ENCODE measurements around the gene SETBP1.

DNA sequence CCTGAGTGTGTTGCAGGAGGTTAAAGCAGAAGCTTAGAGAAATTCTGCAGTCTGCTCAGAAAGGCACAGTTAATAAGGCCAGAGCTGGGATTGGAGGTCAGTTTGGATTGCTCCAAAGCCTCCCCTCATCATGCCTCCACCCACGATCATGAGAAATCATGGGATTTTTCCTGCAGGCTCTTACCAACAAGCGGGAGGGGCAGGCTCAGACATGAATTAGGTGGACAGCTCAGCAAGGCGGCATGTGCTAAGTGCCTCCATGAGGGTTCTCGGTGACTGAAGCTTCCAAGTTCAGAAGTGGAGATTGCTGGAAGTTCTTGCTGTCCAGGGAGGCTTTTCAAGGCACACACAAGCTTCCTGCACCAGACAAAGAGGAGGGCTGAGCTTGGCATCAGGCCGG, 163.8 kb downstream of the SETBP1 start:
- no peak for TF ChIP-seq TCF7L2 (IDR thresholded peaks at IDR 0.05; ENCODE audit: low read depth, low read length)
- TF ChIP-seq POLR2AphosphoS5 (IDR thresholded peaks at IDR 0.05; ENCODE audit: low read depth, low read length) = no peak
- TF ChIP-seq, protein P1, sequence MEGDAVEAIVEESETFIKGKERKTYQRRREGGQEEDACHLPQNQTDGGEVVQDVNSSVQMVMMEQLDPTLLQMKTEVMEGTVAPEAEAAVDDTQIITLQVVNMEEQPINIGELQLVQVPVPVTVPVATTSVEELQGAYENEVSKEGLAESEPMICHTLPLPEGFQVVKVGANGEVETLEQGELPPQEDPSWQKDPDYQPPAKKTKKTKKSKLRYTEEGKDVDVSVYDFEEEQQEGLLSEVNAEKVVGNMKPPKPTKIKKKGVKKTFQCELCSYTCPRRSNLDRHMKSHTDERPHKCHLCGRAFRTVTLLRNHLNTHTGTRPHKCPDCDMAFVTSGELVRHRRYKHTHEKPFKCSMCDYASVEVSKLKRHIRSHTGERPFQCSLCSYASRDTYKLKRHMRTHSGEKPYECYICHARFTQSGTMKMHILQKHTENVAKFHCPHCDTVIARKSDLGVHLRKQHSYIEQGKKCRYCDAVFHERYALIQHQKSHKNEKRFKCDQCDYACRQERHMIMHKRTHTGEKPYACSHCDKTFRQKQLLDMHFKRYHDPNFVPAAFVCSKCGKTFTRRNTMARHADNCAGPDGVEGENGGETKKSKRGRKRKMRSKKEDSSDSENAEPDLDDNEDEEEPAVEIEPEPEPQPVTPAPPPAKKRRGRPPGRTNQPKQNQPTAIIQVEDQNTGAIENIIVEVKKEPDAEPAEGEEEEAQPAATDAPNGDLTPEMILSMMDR (IDR thresholded peaks at IDR 0.05) = no peak
- TF ChIP-seq, protein P2, sequence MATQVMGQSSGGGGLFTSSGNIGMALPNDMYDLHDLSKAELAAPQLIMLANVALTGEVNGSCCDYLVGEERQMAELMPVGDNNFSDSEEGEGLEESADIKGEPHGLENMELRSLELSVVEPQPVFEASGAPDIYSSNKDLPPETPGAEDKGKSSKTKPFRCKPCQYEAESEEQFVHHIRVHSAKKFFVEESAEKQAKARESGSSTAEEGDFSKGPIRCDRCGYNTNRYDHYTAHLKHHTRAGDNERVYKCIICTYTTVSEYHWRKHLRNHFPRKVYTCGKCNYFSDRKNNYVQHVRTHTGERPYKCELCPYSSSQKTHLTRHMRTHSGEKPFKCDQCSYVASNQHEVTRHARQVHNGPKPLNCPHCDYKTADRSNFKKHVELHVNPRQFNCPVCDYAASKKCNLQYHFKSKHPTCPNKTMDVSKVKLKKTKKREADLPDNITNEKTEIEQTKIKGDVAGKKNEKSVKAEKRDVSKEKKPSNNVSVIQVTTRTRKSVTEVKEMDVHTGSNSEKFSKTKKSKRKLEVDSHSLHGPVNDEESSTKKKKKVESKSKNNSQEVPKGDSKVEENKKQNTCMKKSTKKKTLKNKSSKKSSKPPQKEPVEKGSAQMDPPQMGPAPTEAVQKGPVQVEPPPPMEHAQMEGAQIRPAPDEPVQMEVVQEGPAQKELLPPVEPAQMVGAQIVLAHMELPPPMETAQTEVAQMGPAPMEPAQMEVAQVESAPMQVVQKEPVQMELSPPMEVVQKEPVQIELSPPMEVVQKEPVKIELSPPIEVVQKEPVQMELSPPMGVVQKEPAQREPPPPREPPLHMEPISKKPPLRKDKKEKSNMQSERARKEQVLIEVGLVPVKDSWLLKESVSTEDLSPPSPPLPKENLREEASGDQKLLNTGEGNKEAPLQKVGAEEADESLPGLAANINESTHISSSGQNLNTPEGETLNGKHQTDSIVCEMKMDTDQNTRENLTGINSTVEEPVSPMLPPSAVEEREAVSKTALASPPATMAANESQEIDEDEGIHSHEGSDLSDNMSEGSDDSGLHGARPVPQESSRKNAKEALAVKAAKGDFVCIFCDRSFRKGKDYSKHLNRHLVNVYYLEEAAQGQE (IDR thresholded peaks at IDR 0.05; ENCODE audit: insufficient read depth in 1 of 2, low read depth in 2 of 2, low read length in 1 of 2) = no peak
- no peak for TF ChIP-seq SIN3A (IDR thresholded peaks at IDR 0.05; ENCODE audit: borderline replicate concordance, insufficient read depth, low read depth, low read length)
